HepG2 (cell line): ENCODE data around the gene ULK3. TPM values are rescaled to one million over a fixed set of nuclear protein-coding genes. Genes with fewer than 3 reads are reported as not detected.
A peak's percentile ranks its signal among the peaks of the same experiment; 100 is the strongest.

Experiments
- AKAP8 ChIP-seq: sonication (generic); formaldehyde crosslinking; IDR thresholded peaks from 2 replicates; pipeline ENCODE4 v1.5.1; 2020; ENCODE audit warnings: mild to moderate bottlenecking, missing genetic modification reagents
- ARNTL ChIP-seq: sonication (generic); formaldehyde crosslinking; IDR thresholded peaks from 2 replicates; pipeline ENCODE4 v1.4.0; 2020; ENCODE audit warnings: mild to moderate bottlenecking, missing genetic modification reagents
- HCFC1 ChIP-seq: fragments of 150-350 bp; IDR thresholded peaks from 2 replicates; pipeline ENCODE4 v1.6.1; 2014; ENCODE audit warnings: low read depth, low read length
- KDM2A ChIP-seq: sonication (generic); formaldehyde crosslinking; IDR thresholded peaks from 2 replicates; pipeline ENCODE4 v1.4.0; 2020; ENCODE audit warnings: low read depth, missing genetic modification reagents, borderline replicate concordance
- MIER2 ChIP-seq: IDR thresholded peaks from 2 replicates; pipeline ENCODE4 v1.6.1; 2016; ENCODE audit warnings: missing biosample characterization, missing genetic modification reagents
- MYC ChIP-seq: sonication (generic); formaldehyde crosslinking; IDR thresholded peaks from 2 replicates; pipeline ENCODE4 v1.9.0; 2021; ENCODE audit warnings: missing genetic modification reagents, borderline replicate concordance
- NR2F6 ChIP-seq, 2 experiments: IDR thresholded peaks; 2 replicates each; pipeline ENCODE4 v1.6.1; 2016; ENCODE audit warnings: antibody characterized with exemption in 1 of 2, mild to moderate bottlenecking in 1 of 2
- POLR2AphosphoS2 ChIP-seq: IDR thresholded peaks from 2 replicates; pipeline ENCODE4 v1.6.1; 2011; ENCODE audit warnings: low read depth, low read length, improper control_type of control experiment
- SRSF9 ChIP-seq: fragments of 200-400 bp; formaldehyde crosslinking; IDR thresholded peaks from 2 replicates; pipeline ENCODE4 v1.6.1; 2018; ENCODE audit warnings: borderline replicate concordance, mild to moderate bottlenecking, low read depth, low read length; ENCODE audit not compliant: insufficient read depth, poor library complexity, severe bottlenecking
- TEAD2 ChIP-seq: sonication (generic); formaldehyde crosslinking; IDR thresholded peaks from 2 replicates; pipeline ENCODE4 v1.9.0; 2021; ENCODE audit warnings: missing genetic modification reagents
- ZFAT ChIP-seq: sonication (generic); formaldehyde crosslinking; conservative IDR thresholded peaks from 2 replicates; pipeline ENCODE4 v1.8.1; 2023; ENCODE audit warnings: missing genetic modification reagents, inconsistent platforms
- ZNF263 ChIP-seq: sonication (generic); formaldehyde crosslinking; IDR thresholded peaks from 2 replicates; pipeline ENCODE4 v1.4.0; 2020; ENCODE audit warnings: missing genetic modification reagents
- ZNF33A ChIP-seq: sonication (generic); formaldehyde crosslinking; IDR thresholded peaks from 2 replicates; pipeline ENCODE4 v1.5.1; 2020; ENCODE audit warnings: missing genetic modification reagents, mild to moderate bottlenecking, moderate library complexity, borderline replicate concordance
- ZZZ3 ChIP-seq: sonication (generic); formaldehyde crosslinking; IDR thresholded peaks from 2 replicates; pipeline ENCODE4 v1.4.0; 2020; ENCODE audit warnings: missing genetic modification reagents, mild to moderate bottlenecking, borderline replicate concordance
- polyA plus RNA-seq, 8 experiments: library from polyadenylated mRNA; depleted of rRNA in 3 of 8; stranded (reverse) in 7 of 8; unstranded in 1 of 8; fragments of >200 nt; fragmentation: Illumina TruSeq in 4 of 8; extraction: Trizol in 4 of 8; gene quantifications; 2 replicates each; pipeline versions ENCODE4 v1.2.1 to v1.2.3, GENCODE V29; 2011 to 2016; ENCODE audit warnings: low read depth in 4 of 8, missing spikeins in 1 of 8, mixed read lengths in 1 of 8; ENCODE audit not compliant: insufficient read depth in 1 of 8
- total RNA-seq, 5 experiments: library from RNA; depleted of rRNA; stranded (reverse); fragments of >200 nt; fragmentation: Illumina TruSeq; extraction: Trizol; gene quantifications; 2 replicates each; pipeline ENCODE4 v1.2.3, GENCODE V29; 2016; ENCODE audit warnings: low read depth in 1 of 5
- TF ChIP-seq, protein P1 (sequence below), 2 experiments: sonication (generic) in 1 of 2; formaldehyde crosslinking in 1 of 2; IDR thresholded peaks; 2 replicates each; pipeline versions ENCODE4 v1.4.0 to v1.6.1; 2016 to 2020; ENCODE audit warnings: borderline replicate concordance in 1 of 2, low read depth in 1 of 2, mild to moderate bottlenecking in 1 of 2, missing genetic modification reagents in 1 of 2
- TF ChIP-seq, protein P2 (sequence below): sonication (generic); formaldehyde crosslinking; IDR thresholded peaks from 2 replicates; pipeline ENCODE4 v1.4.0; 2020; ENCODE audit warnings: missing genetic modification reagents
- TF ChIP-seq, protein P3 (sequence below): sonication (generic); formaldehyde crosslinking; IDR thresholded peaks from 2 replicates; pipeline ENCODE4 v1.5.1; 2020; ENCODE audit warnings: mild to moderate bottlenecking, missing genetic modification reagents, moderate library complexity

Gene ULK3
- total and polyA plus RNA-seq, 2 of the 13 experiments (the other 11 are each of a cell fraction or from before 2014, with no cell fraction given) = 15.2 to 23.7 TPM

DNA sequence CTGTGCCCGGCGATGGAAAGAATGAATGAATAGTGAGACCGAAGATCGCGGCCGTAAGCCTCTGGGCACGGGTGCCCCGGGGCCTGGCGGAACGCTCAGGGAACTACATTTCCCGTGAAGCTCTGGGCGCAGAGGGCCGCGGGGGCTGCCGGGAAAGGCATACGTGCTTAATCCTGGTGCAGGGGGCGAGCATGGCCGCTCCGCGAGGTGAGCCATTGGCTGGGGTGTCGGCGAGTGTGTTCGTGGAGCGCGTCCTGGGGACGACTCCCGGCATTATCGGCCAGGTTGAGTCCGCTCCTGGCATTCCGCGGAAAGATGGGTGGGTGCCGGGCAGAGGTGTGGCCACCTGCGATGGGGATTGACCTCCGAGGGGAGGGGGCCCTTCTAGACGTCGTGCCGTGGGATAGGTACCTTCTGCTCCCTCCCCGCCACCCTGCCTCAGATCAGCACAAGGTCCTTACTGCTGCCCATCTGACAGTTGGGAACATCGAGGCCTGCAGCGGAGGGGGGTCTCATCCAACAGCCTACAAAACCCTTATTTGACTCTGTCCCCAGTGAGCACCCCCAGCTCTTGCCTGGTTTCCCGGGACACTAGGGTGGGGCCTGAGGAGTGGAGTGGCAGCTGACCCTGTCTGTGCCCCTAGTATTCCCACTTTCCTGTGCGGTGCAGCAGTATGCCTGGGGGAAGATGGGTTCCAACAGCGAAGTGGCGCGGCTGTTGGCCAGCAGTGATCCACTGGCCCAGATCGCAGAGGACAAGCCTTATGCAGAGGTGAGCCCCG, 47.1 kb upstream of the ULK3 start, which contains the start of gene MPI (continued):
- TF ChIP-seq, protein P1, sequence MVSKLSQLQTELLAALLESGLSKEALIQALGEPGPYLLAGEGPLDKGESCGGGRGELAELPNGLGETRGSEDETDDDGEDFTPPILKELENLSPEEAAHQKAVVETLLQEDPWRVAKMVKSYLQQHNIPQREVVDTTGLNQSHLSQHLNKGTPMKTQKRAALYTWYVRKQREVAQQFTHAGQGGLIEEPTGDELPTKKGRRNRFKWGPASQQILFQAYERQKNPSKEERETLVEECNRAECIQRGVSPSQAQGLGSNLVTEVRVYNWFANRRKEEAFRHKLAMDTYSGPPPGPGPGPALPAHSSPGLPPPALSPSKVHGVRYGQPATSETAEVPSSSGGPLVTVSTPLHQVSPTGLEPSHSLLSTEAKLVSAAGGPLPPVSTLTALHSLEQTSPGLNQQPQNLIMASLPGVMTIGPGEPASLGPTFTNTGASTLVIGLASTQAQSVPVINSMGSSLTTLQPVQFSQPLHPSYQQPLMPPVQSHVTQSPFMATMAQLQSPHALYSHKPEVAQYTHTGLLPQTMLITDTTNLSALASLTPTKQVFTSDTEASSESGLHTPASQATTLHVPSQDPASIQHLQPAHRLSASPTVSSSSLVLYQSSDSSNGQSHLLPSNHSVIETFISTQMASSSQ (IDR thresholded peaks at IDR 0.05; ENCODE audit: low read depth) = no peak; the same call in 1 of the 2 replicates
- TF ChIP-seq, protein P1 (CRISPR knock-in tag; IDR thresholded peaks at IDR 0.05; ENCODE audit: borderline replicate concordance) = peak; percentile 41; the same call in 1 of the 2 replicates
- 0 out of 2 replicates have a peak, but pooled peaks have one; percentile 76 for TF ChIP-seq ZNF33A
- TF ChIP-seq MIER2 = 0 out of 2 replicates have a peak, but pooled peaks have one; percentile 23
- TF ChIP-seq, protein P2, sequence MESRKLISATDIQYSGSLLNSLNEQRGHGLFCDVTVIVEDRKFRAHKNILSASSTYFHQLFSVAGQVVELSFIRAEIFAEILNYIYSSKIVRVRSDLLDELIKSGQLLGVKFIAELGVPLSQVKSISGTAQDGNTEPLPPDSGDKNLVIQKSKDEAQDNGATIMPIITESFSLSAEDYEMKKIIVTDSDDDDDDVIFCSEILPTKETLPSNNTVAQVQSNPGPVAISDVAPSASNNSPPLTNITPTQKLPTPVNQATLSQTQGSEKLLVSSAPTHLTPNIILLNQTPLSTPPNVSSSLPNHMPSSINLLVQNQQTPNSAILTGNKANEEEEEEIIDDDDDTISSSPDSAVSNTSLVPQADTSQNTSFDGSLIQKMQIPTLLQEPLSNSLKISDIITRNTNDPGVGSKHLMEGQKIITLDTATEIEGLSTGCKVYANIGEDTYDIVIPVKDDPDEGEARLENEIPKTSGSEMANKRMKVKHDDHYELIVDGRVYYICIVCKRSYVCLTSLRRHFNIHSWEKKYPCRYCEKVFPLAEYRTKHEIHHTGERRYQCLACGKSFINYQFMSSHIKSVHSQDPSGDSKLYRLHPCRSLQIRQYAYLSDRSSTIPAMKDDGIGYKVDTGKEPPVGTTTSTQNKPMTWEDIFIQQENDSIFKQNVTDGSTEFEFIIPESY = 0 out of 2 replicates have a peak, but pooled peaks have one; percentile 9
- TF ChIP-seq SRSF9 = no peak
- peak; percentile 69 for TF ChIP-seq AKAP8 (CRISPR knock-in tag)
- peak; percentile 92 for TF ChIP-seq KDM2A (CRISPR knock-in tag)
- 0 out of 2 replicates have a peak, but pooled peaks have one; percentile 46 for TF ChIP-seq POLR2AphosphoS2
- TF ChIP-seq TEAD2 (CRISPR knock-in tag) = no peak; the same call in 1 of the 2 replicates
- TF ChIP-seq NR2F6 (IDR thresholded peaks at IDR 0.05) = peak; percentile 41; the same call in 1 of the 2 replicates
- TF ChIP-seq NR2F6 (CRISPR knock-in tag; IDR thresholded peaks at IDR 0.05) = no peak
- peak; percentile 78; the same call in 1 of the 2 replicates for TF ChIP-seq ZZZ3
- peak; percentile 17; the same call in 1 of the 2 replicates for TF ChIP-seq ARNTL (CRISPR knock-in tag)
- peak; percentile 63; the same call in 1 of the 2 replicates for TF ChIP-seq ZNF263 (CRISPR knock-in tag)
- peak; percentile 94 for TF ChIP-seq MYC
- TF ChIP-seq, protein P3, sequence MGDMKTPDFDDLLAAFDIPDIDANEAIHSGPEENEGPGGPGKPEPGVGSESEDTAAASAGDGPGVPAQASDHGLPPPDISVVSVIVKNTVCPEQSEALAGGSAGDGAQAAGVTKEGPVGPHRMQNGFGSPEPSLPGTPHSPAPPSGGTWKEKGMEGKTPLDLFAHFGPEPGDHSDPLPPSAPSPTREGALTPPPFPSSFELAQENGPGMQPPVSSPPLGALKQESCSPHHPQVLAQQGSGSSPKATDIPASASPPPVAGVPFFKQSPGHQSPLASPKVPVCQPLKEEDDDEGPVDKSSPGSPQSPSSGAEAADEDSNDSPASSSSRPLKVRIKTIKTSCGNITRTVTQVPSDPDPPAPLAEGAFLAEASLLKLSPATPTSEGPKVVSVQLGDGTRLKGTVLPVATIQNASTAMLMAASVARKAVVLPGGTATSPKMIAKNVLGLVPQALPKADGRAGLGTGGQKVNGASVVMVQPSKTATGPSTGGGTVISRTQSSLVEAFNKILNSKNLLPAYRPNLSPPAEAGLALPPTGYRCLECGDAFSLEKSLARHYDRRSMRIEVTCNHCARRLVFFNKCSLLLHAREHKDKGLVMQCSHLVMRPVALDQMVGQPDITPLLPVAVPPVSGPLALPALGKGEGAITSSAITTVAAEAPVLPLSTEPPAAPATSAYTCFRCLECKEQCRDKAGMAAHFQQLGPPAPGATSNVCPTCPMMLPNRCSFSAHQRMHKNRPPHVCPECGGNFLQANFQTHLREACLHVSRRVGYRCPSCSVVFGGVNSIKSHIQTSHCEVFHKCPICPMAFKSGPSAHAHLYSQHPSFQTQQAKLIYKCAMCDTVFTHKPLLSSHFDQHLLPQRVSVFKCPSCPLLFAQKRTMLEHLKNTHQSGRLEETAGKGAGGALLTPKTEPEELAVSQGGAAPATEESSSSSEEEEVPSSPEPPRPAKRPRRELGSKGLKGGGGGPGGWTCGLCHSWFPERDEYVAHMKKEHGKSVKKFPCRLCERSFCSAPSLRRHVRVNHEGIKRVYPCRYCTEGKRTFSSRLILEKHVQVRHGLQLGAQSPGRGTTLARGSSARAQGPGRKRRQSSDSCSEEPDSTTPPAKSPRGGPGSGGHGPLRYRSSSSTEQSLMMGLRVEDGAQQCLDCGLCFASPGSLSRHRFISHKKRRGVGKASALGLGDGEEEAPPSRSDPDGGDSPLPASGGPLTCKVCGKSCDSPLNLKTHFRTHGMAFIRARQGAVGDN (CRISPR knock-in tag) = peak; percentile 92
- TF ChIP-seq HCFC1 = peak; percentile 94
- 0 out of 2 replicates have a peak, but pooled peaks have one; percentile 45 for TF ChIP-seq ZFAT (CRISPR knock-in tag)
